WTC11 (cell line): ENCODE data around the gene SLAMF7. TPM values are rescaled to one million over a fixed set of nuclear protein-coding genes. Genes with fewer than 3 reads are reported as not detected.

Experiments
- ATAC-seq: fragments of 200-7000 bp; cut with Tn5 transposase; 2 replicates; pipeline ENCODE4 v1.10.0; 2021; ENCODE audit warnings: mild to moderate bottlenecking, moderate library complexity
- CTCF ChIA-PET: fragments of 300-600 bp; sonication (Branson Sonifier 250); formaldehyde crosslinking; loops from one replicate; lab custom pipeline; 2021; ENCODE audit warnings: antibody characterized with exemption; lab: Charles Lee
- POLR2A ChIA-PET: fragments of 350-600 bp; sonication (Branson Sonifier 250); formaldehyde crosslinking; loops from one replicate; lab custom pipeline; 2021; ENCODE audit warnings: antibody characterized with exemption; lab: Charles Lee
- DNase-seq: peaks from one replicate; pipeline ENCODE4 v3.0.0; 2021; ENCODE audit warnings: low spot score
- H3K27ac Mint-ChIP-seq: 2 replicates; pipeline ENCODE4 v1.8.0; 2021; ENCODE audit warnings: mixed read lengths
- H3K27me3 Mint-ChIP-seq: 2 replicates; pipeline ENCODE4 v1.8.0; 2021; ENCODE audit warnings: low read depth, mild to moderate bottlenecking, moderate library complexity, mixed read lengths
- H3K36me3 Mint-ChIP-seq: 2 replicates; pipeline ENCODE4 v1.8.0; 2021; ENCODE audit warnings: mixed read lengths
- H3K4me1 Mint-ChIP-seq: 2 replicates; pipeline ENCODE4 v1.8.0; 2022; ENCODE audit warnings: mixed read lengths
- H3K4me3 Mint-ChIP-seq: 2 replicates; pipeline ENCODE4 v1.8.0; 2021; ENCODE audit warnings: mild to moderate bottlenecking, moderate library complexity, mixed read lengths
- H3K9me3 Mint-ChIP-seq: 2 replicates; pipeline ENCODE4 v1.8.0; 2021; ENCODE audit warnings: mixed read lengths
- AR ChIP-seq: fragments of 250-450 bp; sonication (Bioruptor Pico); IDR thresholded peaks from 2 replicates; pipeline ENCODE4 v1.9.0; 2021; ENCODE audit warnings: mild to moderate bottlenecking
- ARID4B ChIP-seq: sonication (generic); formaldehyde crosslinking; IDR thresholded peaks from 2 replicates; pipeline ENCODE4 v1.8.0; 2023; ENCODE audit warnings: missing genetic modification reagents, mild to moderate bottlenecking, borderline replicate concordance
- CREM ChIP-seq: sonication (generic); formaldehyde crosslinking; IDR thresholded peaks from 2 replicates; pipeline ENCODE4 v1.8.1; 2022; ENCODE audit warnings: mild to moderate bottlenecking, missing genetic modification reagents, moderate library complexity
- EMX1 ChIP-seq: fragments of 250-450 bp; sonication (Bioruptor Pico); IDR thresholded peaks from 2 replicates; pipeline ENCODE4 v1.8.0; 2021; ENCODE audit warnings: mild to moderate bottlenecking
- IRF1 ChIP-seq: sonication (generic); formaldehyde crosslinking; IDR thresholded peaks from 2 replicates; pipeline ENCODE4 v1.8.0; 2023; ENCODE audit warnings: missing genetic modification reagents
- NFATC4 ChIP-seq: fragments of 250-450 bp; sonication (Bioruptor Pico); IDR thresholded peaks from 2 replicates; pipeline ENCODE4 v1.9.0; 2021; ENCODE audit warnings: mild to moderate bottlenecking
- NR1H2 ChIP-seq: sonication (generic); formaldehyde crosslinking; IDR thresholded peaks from 2 replicates; pipeline ENCODE4 v1.9.0; 2021; ENCODE audit warnings: mild to moderate bottlenecking, moderate library complexity, missing genetic modification reagents
- NR3C1 ChIP-seq: sonication (generic); formaldehyde crosslinking; conservative IDR thresholded peaks from 2 replicates; pipeline ENCODE4 v1.8.1; 2023; ENCODE audit warnings: low read depth, mild to moderate bottlenecking, missing genetic modification reagents
- PREB ChIP-seq: sonication (generic); formaldehyde crosslinking; IDR thresholded peaks from 2 replicates; pipeline ENCODE4 v1.8.1; 2022; ENCODE audit warnings: mild to moderate bottlenecking, missing genetic modification reagents, moderate library complexity, borderline replicate concordance
- SOX15 ChIP-seq: fragments of 250-450 bp; sonication (Bioruptor Pico); IDR thresholded peaks from 2 replicates; pipeline ENCODE4 v1.9.0; 2021; ENCODE audit warnings: mild to moderate bottlenecking
- TP53 ChIP-seq: sonication (generic); formaldehyde crosslinking; IDR thresholded peaks from 2 replicates; pipeline ENCODE4 v1.8.1; 2023; ENCODE audit warnings: mild to moderate bottlenecking, missing genetic modification reagents
- ZNF317 ChIP-seq: sonication (generic); formaldehyde crosslinking; IDR thresholded peaks from 2 replicates; pipeline ENCODE4 v1.8.1; 2023; ENCODE audit warnings: low read depth, mild to moderate bottlenecking, moderate library complexity, missing genetic modification reagents, borderline replicate concordance
- ZNF512 ChIP-seq: sonication (generic); formaldehyde crosslinking; IDR thresholded peaks from 2 replicates; pipeline ENCODE4 v1.8.1; 2022; ENCODE audit warnings: missing genetic modification reagents, borderline replicate concordance
- ZNF532 ChIP-seq: fragments of 250-450 bp; sonication (Bioruptor Pico); IDR thresholded peaks from 2 replicates; pipeline ENCODE4 v1.9.0; 2021; ENCODE audit warnings: mild to moderate bottlenecking, borderline replicate concordance
- total RNA-seq: library from RNA; stranded (reverse); gene quantifications from 3 replicates; pipeline ENCODE4 v1.2.3, GENCODE V29; 2021

SLAMF7 gene
- total RNA-seq, 1 experiment from 2014 or later, result 0.15 TPM

GRCh38 chr1:160789051-160789701 lies 50.1 kb downstream of the SLAMF7 start:
- no peaks in the 10 kb centered on the region for H3K27me3 Mint-ChIP-seq
- no peak overlapping the region for H3K4me3 Mint-ChIP-seq
- H3K4me1 Mint-ChIP-seq, result no peaks in the 10 kb centered on the region
- no peaks in the 10 kb centered on the region for H3K36me3 Mint-ChIP-seq
- ChIA-PET POLR2A (no interaction called here), CTCF (interaction anchor here (1.1 to 2.6 kb wide), 3 partner anchors 9 to 21 kb away, joined by 4 to 15 read pairs (median 8); no protein-coding TSS in a partner anchor)
- no peak overlapping the region for H3K27ac Mint-ChIP-seq
- DNase-seq (no peak), ATAC-seq (no peak)
- no peak for TF ChIP-seq ZNF512
- TF ChIP-seq PREB, result no peak
- TF ChIP-seq NFATC4 (CRISPR knock-in tag), result no peak
- no peak for TF ChIP-seq EMX1 (CRISPR knock-in tag)
- no peak for TF ChIP-seq CREM (CRISPR knock-in tag)
- no peak for TF ChIP-seq NR3C1 (CRISPR knock-in tag)
- TF ChIP-seq AR (CRISPR knock-in tag), result no peak
- TF ChIP-seq SOX15, result no peak
- TF ChIP-seq ARID4B (CRISPR knock-in tag), result no peak
- peaks cover 2% of the 10 kb centered on the region for H3K9me3 Mint-ChIP-seq

- CTCF ChIA-PET, result interaction anchor here (0.8 to 2.6 kb wide), 4 partner anchors 10 to 22 kb away, joined by 3 to 15 read pairs (median 6); no protein-coding TSS in a partner anchor
- Mint-ChIP-seq H3K4me1 (no peaks in the 10 kb centered on the region), H3K36me3 (no peaks in the 10 kb centered on the region), H3K27ac (no peak overlapping the region), H3K27me3 (no peaks in the 10 kb centered on the region), H3K4me3 (no peak overlapping the region), H3K9me3 (peaks cover under 1% of the 10 kb centered on the region)
- POLR2A ChIA-PET, result no interaction called here
- no peak for ATAC-seq
- no peak for DNase-seq
- TF ChIP-seq NR1H2 (CRISPR knock-in tag), result no peak
- TF ChIP-seq IRF1 (CRISPR knock-in tag), result no peak
- no peak for TF ChIP-seq ZNF532 (CRISPR knock-in tag)
- TF ChIP-seq TP53 (CRISPR knock-in tag), result no peak
- TF ChIP-seq ZNF512, result no peak
- TF ChIP-seq ZNF317 (CRISPR knock-in tag), result no peak
These were observed 50.9 kb downstream of the SLAMF7 start for GRCh38 chr1:160789702-160790611.
